ENCODE data around the gene ZNF710.
"Not testable (repeated sequence)": the region's sequence is repeated elsewhere in the genome, so short reads cannot be mapped to it uniquely, and the experiment has no call there.

ZNF710 gene

DNA sequence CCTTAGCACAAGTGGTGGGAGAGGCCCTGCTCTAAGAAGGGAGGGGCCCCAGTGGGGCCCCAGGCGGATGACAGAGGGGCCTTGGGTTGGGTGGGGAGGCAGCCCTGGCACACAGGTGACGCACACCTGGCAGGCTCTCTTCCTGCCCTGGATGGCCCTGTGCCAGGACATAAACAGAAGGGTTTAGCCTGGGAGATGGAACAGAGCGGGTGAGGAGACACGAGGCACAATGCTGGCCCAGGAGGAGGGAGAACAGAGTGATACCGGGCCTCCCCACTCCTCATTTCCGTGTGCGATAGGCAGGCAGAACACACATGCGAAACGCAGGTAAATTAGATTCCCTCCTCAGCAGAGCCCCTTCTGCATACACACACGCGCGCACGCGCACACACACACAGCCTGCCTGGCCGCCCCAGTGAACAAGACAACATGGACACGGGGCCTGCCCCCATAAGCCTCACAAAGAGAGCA, 61.4 kb downstream of the ZNF710 start:
- DNase-seq, result no peak

DNA sequence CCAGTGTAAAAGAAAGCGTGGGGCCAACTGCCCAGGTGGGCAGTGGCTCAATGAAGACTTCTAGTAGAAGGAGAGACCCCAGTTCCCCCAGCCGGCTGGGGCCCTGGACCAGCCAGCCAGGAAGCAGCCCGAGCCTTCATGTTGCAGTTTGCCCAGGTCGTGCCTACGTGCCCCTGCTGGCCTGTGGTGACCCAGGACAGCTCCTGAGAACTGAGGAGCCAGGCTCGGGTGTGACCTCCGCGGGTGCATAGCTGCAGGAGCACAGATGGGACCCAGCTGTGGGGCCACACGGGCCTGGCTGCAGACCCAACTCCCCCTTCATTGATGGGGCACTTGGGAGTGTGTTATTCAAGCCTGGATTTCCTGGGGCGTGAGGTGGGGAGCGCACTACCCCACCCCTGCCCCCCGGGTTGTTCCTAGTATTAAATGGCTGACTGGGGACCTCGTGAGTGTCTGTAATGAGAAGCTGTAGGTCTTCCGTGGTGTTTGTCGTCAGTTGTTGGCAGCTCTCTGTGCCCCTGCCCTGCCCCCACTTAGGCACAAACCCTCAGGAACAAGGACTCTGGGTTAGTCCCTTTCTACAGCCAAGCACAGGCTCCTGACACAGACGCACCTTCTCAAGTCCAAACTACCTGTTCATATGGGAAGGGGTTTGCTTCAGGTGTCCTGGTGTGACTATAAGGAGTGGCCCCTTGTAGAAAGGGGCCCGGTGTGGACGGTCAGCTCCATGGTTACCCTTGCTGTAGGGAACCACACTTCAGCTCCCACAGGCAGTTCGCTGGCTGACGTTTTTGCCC, 62.0 kb downstream of the ZNF710 start:
- no peak for DNase-seq

DNA sequence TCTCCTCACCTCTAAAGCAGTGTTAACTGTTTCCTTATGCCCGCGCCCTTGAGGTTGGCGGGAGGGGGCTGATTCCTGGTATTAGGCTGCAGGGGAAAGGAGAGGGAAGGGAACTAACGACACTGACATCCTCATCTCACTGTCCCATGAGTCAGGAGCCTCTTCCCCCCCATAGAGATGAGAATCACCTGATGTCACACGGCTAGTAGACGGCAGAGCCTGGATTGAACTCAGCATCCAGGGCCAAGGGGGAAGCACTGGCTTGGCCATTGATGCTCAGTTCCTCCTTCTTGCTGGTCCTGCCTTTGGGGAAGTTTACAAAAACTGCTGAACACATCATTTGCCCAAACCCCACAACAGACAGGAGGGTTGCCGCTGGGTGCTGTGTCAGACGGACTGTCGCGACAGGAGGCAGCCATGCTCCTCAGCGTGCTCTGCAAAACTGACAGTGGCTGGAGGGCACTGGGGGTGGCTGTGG, 62.7 kb downstream of the ZNF710 start:
- peak; percentile 41 for DNase-seq

DNA sequence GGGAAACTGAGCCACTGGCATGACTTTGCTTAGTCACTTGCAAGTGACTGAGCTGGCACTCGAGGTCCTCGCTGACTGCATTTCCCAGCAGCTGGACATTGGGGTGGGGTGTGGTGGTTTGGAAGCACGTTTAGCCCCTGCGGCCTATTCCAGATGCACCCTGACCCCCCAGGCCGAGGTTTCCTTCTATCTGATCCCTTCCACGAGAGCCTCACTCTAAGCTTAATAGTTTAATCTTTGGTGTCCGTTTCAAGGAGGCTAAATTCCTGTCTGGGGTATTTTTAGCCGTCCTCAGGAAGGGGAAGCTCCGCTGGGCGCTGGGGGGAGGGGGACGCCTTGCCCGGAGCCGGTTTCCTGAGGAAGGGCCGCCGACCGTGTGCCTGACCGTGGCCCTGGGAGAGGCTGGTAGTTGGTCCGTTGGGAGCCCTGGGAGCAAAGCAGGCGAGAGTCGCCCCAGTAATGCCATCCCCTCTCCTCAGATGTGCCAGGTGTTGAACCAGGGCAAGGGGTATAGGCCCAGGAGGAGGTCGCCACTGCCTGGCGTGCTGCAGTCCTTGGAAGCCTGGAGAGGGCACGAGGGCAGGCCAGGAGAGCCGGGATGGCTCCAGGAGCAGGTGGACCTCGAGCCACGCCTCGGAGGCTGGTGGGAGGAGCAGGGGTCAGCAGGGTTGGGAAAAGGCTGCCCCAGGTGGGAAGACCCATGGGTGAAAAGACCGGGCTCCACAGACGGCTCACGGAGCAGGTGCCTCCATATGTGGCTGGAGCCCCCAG, 64.0 kb downstream of the ZNF710 start:
- peak; percentile 40 for DNase-seq

DNA sequence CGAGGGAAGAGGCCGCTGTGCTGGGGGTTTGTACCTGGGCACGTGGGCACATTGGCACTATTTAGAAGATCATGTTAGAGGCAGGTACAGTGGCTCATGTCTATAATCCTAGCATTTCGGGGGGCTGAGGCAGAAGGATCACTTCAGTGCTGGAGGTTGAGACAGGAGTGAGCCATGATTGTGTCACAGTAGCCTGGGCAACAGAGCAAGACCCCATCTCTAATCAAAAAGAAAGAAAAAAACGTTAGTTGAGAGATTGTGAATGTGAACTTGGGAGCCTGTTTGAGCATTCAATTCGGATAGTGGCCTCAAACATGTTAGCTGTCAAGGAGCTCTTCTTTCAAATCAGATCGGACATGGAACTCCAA, 64.5 kb downstream of the ZNF710 start:
- DNase-seq, result no peak

DNA sequence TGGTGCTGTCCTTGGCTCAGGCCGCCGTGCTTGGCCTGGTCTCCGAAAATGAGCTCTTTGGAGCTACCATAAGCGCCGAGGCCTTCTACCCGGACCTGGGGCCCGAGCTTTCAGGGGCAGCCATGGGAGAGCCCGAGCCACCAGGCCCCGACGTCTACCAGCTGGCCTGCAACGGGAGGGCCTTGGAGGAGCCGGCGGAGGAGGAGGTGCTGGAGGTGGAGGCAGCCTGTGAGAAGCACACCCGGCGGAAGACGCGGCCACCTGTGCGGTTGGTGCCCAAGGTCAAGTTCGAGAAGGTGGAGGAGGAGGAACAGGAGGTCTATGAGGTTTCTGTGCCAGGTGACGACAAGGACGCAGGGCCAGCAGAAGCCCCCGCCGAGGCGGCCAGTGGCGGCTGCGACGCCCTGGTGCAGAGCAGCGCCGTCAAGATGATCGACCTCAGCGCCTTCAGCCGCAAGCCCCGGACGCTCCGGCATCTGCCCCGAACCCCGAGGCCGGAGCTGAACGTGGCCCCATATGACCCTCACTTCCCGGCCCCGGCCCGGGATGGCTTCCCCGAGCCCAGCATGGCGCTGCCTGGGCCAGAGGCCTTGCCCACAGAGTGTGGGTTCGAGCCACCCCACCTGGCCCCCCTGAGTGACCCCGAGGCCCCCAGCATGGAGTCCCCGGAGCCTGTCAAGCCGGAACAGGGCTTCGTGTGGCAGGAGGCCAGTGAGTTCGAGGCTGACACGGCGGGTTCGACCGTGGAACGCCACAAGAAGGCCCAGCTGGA, 66.2 kb downstream of the ZNF710 start:
- DNase-seq, result no peak

DNA sequence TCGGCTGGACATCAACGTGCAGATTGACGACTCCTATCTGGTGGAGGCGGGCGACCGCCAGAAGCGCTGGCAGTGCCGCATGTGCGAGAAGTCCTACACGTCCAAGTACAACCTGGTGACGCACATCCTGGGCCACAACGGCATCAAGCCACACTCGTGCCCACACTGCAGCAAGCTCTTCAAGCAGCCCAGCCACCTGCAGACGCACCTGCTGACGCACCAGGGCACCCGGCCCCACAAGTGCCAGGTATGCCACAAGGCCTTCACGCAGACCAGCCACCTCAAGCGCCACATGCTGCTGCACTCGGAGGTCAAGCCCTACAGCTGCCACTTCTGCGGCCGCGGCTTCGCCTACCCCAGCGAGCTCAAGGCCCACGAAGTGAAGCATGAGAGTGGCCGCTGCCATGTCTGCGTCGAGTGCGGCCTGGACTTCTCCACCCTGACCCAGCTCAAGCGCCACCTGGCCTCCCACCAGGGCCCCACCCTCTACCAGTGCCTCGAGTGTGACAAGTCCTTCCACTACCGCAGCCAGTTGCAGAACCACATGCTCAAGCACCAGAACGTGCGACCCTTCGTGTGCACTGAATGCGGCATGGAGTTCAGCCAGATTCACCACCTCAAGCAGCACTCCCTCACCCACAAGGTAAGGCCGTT, 67.0 kb downstream of the ZNF710 start:
- DNase-seq, result no peak

DNA sequence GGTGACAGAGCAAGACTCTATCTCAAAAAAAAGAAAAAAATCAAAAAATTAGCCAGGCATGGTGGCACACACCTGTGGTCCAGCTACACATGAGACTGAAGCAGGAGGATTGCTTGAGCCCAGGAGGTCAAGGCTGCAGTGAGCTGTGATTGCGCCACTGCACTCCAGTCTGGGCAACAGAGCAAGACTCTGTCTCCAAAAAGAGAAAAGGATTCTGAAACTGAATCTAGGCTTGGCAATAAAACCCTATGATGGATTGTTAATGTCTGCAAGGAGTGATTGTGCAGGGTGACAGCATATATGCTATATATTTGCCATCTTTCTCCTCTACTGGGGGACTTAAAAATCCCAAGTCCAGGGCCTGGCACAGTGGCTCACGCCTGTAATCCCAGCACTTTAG, 69.5 kb downstream of the ZNF710 start:
- not testable (repeated sequence) for DNase-seq

DNA sequence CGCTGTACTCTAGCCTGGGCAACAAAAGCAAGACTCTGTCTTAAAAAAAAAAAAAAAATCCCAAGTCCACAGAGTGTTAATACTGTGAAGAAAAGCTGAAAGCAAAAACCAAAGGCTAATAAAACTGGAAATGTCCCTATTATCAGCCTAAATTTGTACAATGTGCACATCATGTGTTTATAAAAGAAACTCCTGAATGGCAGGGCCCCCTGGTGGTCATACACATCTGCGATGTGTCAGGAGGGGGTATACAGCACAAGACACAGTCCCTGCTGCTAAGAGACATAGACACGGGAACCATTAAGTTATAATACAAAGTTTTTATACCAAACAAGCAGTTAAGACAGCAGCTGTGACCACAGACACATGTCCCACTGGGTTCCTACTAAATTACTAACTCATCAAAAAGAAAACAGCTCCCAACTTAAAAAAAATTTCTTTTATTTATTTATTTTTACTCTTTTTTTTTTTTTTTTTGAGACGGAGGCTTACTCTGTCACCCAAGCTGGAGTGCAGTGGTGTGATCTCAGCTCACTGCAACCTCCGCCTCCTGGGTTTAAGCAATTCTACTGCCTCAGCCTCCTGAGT, 70.2 kb downstream of the ZNF710 start:
- DNase-seq, result peak; percentile 69

DNA sequence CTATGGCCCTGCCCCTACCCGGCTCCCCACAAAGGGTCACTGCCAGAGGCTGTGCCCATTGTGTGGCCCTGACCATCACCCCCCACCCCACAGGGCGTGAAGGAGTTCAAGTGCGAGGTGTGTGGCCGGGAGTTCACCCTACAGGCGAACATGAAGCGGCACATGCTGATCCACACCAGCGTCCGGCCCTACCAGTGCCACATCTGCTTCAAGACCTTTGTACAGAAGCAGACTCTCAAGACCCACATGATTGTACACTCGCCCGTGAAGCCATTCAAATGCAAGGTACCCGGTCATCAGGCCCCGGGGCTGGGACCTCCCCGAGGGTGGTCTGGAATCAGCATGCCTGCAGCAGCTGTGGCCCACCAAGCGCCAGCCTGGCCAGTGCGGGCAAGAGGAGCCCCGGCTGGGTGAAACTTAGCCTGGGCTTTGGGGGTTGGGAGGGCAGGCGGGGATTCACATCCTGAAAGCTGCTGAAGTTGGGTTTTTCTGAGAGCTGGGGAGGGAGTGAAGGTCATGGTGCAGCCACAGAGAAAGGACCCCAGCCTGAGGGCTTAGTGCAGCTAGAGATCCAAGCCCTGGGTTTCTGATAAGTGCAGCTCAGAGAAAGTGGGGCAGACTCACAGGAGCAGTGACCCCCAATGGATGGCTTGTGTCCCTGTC, 72.0 kb downstream of the ZNF710 start:
- no peak for DNase-seq

DNA sequence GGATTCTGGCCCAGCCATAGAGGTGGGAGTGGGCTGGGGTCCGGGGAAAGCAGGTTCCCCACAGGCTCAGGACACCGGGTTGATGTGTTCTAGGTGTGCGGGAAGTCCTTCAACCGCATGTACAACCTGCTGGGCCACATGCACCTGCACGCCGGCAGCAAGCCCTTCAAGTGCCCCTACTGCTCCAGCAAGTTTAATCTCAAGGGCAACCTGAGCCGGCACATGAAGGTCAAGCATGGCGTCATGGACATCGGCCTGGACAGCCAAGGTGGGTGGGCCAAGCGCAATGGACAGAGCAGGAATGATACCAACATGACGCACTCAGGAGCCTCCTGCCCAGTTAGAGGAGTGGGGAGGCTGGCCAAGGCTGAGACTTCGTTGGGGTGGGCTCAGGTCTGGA, 72.9 kb downstream of the ZNF710 start:
- DNase-seq, result no peak

DNA sequence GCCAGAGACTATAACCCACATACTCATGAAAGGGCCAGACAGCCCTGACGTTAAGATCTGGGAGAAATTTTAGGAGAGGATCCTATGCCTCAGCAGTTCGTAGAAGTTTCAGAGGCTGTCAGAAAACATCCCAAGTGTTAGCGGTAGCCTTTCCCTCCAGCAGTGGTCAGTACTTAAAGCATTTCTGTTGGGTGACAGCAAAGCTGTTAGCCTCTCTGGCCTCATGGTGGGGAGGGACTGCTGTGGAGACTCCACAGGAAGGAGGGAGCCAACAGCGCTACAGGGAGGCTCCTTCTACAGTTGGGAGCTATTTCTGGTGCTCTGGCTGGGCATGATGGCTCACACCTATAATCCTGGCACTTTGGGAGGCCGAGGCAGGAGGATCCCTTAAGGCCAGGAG, 73.8 kb downstream of the ZNF710 start:
- DNase-seq, result no peak

DNA sequence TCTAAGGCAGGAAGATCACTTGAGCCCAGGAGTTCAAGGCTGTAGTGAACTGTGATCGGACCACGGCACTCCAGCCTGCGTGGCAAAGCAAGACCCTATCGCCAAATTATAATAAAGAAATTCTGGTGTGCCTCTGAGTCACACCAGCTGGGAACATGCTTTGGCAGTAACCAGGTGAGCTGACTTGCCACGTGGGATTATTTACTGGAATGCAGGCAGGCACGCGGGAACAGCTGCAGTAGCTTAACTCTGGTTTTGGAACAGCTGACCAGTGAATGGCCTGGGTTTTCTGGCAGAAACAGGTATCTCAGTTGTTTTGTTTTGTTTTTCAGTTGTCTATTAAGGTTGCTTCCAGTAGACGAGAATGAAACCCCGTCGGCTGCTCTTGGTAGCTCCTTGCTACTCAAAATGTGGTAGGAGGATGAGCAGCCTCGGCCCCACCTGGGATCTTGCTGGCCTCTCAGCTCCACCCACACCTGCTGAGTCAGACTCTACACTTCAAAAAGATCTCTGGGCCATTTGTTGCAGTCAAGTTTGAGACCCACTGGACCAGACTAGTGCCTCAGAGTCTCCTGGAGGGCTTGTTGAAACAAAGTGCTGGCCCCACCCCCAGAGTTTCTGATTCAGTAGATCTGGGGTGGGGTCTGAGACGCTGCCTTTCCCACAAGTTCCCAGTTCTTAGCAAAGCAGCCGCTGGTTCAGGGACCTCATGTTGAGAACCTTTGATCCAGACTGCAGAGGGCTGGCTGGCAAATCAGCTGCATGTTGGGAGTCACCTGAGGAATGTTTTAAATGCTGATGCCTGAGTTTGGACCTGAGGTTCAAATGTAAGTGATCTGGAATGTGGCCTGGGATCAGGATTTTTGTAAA, 74.5 kb downstream of the ZNF710 start:
- no peak for DNase-seq

DNA sequence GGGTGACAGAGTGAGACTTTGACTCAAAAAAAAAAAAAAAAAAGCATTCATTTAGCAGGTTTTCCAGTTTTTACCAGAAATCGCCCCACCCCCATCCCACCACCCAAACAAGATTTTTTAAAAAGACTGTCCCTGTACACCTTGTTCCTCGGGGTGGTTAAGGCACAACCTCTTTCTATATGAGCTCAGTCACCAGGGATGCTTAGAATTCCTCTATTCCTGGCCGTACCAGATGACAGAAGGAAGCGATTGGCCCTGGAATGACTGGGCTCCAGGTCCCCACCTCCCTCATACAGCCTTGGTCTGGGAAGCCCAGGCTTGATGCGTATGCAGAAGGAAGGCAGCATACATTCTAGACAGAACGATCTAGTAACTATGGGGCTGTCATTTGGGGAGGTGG, 75.6 kb downstream of the ZNF710 start:
- no peak for DNase-seq

DNA sequence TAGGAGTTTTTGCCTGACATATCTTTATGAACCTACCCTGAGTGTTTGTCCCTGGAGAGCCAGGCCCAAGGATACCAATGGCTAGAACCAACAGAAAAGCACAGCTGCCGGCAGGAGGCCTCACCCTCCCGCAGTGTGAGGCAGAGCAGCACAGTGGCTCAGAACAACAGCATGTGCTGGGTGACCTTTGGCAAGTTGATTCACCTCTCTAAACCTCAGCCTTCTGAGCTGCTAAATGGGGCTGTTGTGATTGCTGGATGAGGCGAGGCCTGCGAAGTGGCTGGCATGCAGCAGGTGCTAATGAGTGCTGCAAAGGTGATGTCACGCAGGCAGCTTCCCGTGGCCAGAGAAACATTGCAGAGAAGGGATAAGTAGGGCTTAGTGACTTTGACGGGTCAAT, 77.8 kb downstream of the ZNF710 start:
- no peak for DNase-seq

DNA sequence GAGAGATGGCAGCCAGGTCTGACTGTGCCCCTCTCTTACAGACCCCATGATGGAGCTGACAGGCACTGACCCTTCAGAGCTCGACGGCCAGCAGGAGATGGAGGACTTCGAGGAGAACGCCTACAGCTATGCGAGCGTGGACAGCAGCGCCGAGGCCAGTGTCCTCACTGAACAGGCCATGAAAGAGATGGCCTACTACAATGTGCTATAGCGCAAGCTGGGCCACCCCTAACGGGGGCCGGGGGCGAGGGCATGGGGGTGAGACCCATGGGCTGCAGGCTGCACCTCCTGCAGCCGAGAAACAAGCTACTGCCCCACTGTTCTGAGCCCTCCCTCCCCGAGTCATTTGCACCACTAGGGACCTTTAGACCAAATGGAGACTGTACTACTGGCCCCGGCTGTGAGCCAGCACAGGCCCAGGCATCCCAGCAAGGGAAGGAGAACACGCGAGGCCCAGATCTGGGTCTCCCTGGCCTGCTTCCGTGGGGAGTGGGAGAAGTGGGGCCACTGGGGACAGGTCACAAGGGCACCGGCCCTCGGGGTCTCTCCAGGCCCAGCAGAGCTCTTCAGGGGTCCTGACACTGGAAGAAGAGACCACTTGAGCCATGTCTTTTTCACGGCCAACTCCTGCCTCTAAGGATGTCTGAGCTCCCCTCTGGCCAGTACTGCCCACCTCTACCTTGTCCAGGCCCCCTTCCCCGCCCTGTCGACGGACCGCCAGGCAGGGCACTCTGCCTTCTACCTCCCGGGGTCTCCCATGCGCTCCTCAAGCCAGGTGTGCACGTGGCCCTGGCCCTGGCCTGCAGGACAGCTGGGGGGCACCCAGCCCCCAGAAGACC, 78.7 kb downstream of the ZNF710 start:
- DNase-seq, result no peak

DNA sequence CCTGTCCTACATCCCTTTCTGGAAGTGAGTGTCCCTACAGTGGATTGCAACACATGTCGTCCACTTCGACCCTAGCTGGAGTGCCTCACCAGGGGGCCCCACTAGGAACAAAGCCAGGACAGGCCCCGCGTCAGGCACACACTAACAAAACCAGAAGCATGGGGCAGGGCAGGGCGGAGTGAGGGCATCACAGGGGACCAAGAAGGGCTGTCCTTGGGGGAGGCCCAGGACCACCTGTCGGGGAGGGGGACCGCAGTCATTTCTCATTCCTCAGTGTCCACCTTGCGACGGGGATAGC, 79.3 kb downstream of the ZNF710 start:
- DNase-seq, result no peak

DNA sequence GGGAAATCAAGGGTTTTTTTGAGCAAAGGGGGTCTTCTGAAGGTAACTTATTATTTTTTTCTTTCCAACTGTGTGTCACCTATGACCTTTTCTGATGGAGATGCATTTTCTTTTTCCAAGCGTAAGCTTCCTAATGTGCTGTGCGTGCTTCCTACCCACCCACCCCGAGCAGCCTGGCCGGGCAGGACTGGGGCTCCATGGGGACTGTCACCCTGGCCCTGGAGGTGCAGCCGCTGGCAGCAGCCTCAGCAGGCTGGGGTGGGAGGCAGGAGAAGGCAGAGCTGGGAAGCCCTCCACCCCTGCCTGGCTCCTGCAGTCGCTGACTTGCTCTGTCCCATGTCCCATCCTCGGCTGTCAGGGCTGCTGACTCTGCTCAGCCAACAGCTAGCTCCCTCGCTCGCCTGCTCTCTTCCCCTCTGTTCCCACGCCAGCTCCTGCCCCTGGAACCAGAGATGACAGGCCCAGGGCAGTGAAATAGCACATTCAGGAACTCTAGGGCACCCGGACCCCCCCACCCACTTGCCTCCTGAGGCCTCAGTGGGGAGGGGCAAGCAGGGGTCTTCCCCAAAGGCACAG, 79.8 kb downstream of the ZNF710 start:
- DNase-seq, result no peak

DNA sequence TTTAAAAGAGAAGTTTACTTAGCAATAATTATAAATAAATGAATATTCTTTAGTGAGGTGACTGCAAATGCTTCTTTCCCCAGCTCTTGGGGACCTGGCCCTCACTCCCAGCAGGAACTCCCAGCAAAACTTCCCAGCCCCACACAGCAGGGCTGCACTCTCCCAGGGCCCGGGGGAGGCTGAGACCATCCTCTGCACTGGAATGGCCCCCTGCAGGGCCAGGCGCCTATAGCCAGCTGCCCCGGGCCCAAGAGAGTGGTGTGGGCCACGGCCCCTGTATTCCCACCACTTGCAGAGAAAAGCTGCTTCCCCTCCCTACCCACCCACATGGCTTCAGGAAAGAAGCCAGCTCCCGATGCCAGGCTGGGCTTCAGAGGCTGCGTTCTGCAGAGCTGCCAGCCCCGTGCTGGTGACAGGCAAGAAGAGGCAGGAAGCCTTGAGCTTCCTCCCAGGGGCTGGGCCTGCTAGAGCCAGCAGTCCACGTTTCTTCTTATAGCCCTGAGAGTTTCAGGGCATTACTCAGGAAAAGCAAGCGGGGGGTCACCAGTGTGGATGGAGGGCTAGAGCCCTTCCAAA, 81.1 kb downstream of the ZNF710 start:
- no peak for DNase-seq

Data from GF-D8 (cell line).